Esophagus squamous epithelium (tissue), 5 donors: ENCODE data around the gene IL34. TPM values are rescaled to one million over a fixed set of nuclear protein-coding genes. Genes with fewer than 3 reads are reported as not detected.
"Not testable (repeated sequence)": the region's sequence is repeated elsewhere in the genome, so short reads cannot be mapped to it uniquely, and the experiment has no call there.

ENCODE experiments used
- DNase-seq: peaks from one replicate; lab custom pipeline; 2025; lab: John Stamatoyannopoulos, UW
- H3K27ac ChIP-seq, 4 donors: fragments of 200-600 bp; sonication (generic); one replicate each; pipeline ENCODE4 v1.5.1; 2016 to 2019; ENCODE audit warnings: mild to moderate bottlenecking in 1 of 4
- H3K27me3 ChIP-seq, 4 donors: fragments of 200-600 bp; sonication (generic); 1 replicate in 3 of 4; 2 replicates in 1 of 4; pipeline versions ENCODE4 v1.5.1 to v1.6.0; 2017 to 2021; ENCODE audit warnings: antibody characterized with exemption in 1 of 4
- H3K36me3 ChIP-seq, 3 donors: fragments of 200-600 bp; sonication (generic); one replicate each; pipeline ENCODE4 v1.5.1; 2016 to 2019
- H3K4me1 ChIP-seq, 3 donors: fragments of 200-600 bp; sonication (generic); one replicate each; pipeline ENCODE4 v1.5.1; 2017 to 2019
- H3K4me3 ChIP-seq, 4 donors: fragments of 200-600 bp; sonication (generic); 1 replicate in 3 of 4; 2 replicates in 1 of 4; pipeline ENCODE4 v1.5.1; 2016 to 2019; ENCODE audit warnings: mild to moderate bottlenecking in 2 of 4, moderate library complexity in 1 of 4
- H3K9me3 ChIP-seq, 3 donors: fragments of 200-600 bp; sonication (generic); one replicate each; pipeline ENCODE4 v1.5.1; 2016 to 2019
- CTCF ChIP-seq, 6 experiments: fragments of 450-650 bp in 4 of 6; fragments of 200-600 bp in 2 of 6; sonication (generic) in 2 of 6; IDR thresholded peaks; one replicate each; pipeline ENCODE4 v1.5.1; 2016 to 2019; ENCODE audit warnings: antibody characterized with exemption in 6 of 6, mild to moderate bottlenecking in 4 of 6, moderate library complexity in 4 of 6
- POLR2A ChIP-seq, 4 donors: fragments of 450-650 bp; IDR thresholded peaks; one replicate each; pipeline ENCODE4 v1.6.1; 2017; ENCODE audit warnings: antibody characterized with exemption in 4 of 4, mild to moderate bottlenecking in 4 of 4, moderate library complexity in 3 of 4
- WGBS, 2 donors: methylation state at CpG; one replicate each; pipeline ENCODE4 v1.1.5; 2018; 5-methylcytosine and 5-hydroxymethylcytosine counted together
- intact Hi-C: fragments of 100-400 bp; cut with DNase I; formaldehyde crosslinking; loops from one replicate; pipeline ENCODE4 v1.15.0; 2022
- total RNA-seq, 4 donors: library from RNA; depleted of rRNA; stranded (reverse); fragments of >200 nt; gene quantifications; one replicate each; pipeline ENCODE4 v1.1.0, GENCODE V29; 2016
- donor health status: DM: yes; HTN: yes; CAD: no.

The IL34 gene
- total RNA-seq, 4 donors from 2014 or later: 3.2 to 26.6 (median 9.1) TPM

DNA sequence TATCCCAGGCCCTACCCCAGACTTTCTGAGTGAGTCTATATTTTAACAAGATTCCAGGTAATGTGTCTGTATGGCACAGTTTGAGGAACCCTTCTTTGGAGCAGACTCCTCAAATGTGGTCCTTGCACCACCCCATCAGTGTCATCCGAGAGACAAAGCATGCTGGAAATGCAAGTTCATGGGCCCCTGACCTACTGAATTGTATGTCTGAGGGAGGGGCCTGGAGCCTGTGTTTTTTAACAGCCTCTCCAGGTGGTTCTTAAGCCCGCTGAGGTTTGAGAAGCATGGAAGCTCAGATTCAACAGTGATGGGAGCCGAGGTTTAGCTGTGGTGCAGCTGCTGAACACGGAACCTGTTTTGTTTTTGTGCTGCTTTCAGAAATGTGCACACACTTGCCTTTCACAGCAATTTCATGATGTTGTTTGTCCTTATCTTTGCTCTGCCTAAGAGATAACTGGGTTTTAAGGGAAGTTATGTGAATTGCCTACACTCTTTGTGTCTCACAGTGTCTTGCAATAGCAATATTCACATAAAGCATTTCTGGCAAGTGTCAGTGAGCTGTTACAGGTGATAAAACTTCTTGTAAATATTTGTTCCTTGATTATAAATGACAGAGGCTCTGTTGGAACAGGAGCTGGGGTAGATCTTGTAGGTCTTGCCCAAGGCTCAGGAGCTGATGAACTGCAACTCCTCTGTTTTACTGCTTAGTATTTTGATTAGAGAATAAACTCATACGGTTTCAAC is 32.0 kb upstream of the IL34 start:
- Histone ChIP-seq H3K4me1 (peaks cover 0 to 17% (median 0%) of the 10 kb centered on the region in 3 donors), H3K36me3 (no peaks in the 10 kb centered on the region), H3K9me3 (no peaks in the 10 kb centered on the region), H3K27ac (no peak overlapping the region), H3K27me3 (no peaks in the 10 kb centered on the region), H3K4me3 (no peak overlapping the region)
- intact Hi-C loops: no loop called here
- WGBS, 2 donors: 69 to 80% methylated on average over 2 to 4 of the region's 5 CpGs
- no peak for TF ChIP-seq CTCF (IDR thresholded peaks at IDR 0.05)
- no peak for TF ChIP-seq POLR2A (IDR thresholded peaks at IDR 0.05)
- DNase-seq: no peak

DNA sequence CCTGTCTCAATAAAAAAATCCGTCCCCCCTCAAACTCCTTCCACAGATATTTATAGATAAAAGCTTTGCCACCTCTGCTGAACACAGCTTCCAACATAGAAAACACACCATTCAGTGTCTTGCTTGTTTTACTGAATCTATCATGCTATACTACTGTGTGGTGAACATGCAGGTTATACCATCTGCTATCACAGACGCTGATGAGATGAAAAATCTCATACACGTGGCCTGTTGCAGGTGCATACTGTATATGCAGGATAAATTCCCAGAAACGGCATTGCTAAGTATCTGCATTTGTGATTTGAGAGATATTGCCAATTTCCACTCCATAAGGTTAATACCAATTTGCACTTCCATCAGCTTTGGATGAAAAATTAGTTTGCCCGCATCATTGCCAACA is 30.4 kb upstream of the IL34 start:
- Histone ChIP-seq H3K27me3 (no peaks in the 10 kb centered on the region), H3K9me3 (no peaks in the 10 kb centered on the region), H3K4me3 (no peak overlapping the region), H3K36me3 (no peaks in the 10 kb centered on the region), H3K4me1 (peaks cover 0 to 9% (median 0%) of the 10 kb centered on the region in 3 donors), H3K27ac (no peak overlapping the region)
- DNase-seq: no peak
- 92 to 93% methylated on average over 5 of the region's 5 CpGs for WGBS, 2 donors
- TF ChIP-seq POLR2A (IDR thresholded peaks at IDR 0.05): no peak
- no peak for TF ChIP-seq CTCF (IDR thresholded peaks at IDR 0.05)
- intact Hi-C loops: no loop called here

GRCh38 chr16:70621864-70622263 is 24.5 kb upstream of the IL34 start:
- WGBS, 2 donors: 78 to 80% methylated on average over 2 to 3 of the region's 3 CpGs

DNA sequence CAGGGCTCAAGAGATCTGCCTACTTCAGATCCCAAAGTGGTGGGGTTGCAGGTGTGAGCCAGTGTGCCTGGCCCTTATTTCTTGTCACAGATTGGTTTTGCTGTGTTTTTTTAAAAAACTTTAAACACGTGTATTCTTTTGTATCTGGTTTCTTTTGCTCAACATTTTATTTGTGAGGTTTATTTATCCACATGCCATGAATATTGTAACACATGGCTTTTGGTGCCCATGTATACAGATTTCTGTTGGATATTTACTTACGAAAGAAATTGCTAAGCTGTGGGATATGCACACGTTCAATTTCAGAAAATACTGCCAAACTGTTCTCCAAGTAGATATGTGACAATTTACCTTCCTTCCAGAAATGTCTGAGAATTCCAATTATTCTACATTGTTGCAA is 18.7 kb upstream of the IL34 start:
- no peaks in the 10 kb centered on the region for H3K36me3 ChIP-seq
- H3K27me3 ChIP-seq: no peaks in the 10 kb centered on the region
- WGBS, 2 donors: 82 to 86% methylated on average over 3 of the region's 3 CpGs
- H3K4me3 ChIP-seq: no peak overlapping the region
- no peak for TF ChIP-seq CTCF (IDR thresholded peaks at IDR 0.05)
- no peak for TF ChIP-seq POLR2A (IDR thresholded peaks at IDR 0.05)
- intact Hi-C loops: no loop called here
- no peak overlapping the region for H3K27ac ChIP-seq
- no peak for DNase-seq
- no peaks in the 10 kb centered on the region for H3K4me1 ChIP-seq
- peaks cover 0 to 9% (median 0%) of the 10 kb centered on the region in 3 donors for H3K9me3 ChIP-seq

More at GRCh38 chr16:70621864-70622263, 24.5 kb upstream of the IL34 start:
- intact Hi-C loops, H3K27me3 ChIP-seq, H3K4me3 ChIP-seq, H3K36me3 ChIP-seq, H3K9me3 ChIP-seq, DNase-seq, H3K4me1 ChIP-seq: not testable (repeated sequence)
- peak overlapping the region in 1 of 4 donors; percentile 9 for H3K27ac ChIP-seq

- intact Hi-C loops: no loop called here
- Histone ChIP-seq H3K27ac (peak overlapping the region in 1 of 4 donors; percentile 4), H3K27me3 (no peaks in the 10 kb centered on the region), H3K9me3 (peaks cover 0 to 9% (median 0%) of the 10 kb centered on the region in 3 donors), H3K4me1 (peaks cover 0 to 5% (median 0%) of the 10 kb centered on the region in 3 donors), H3K36me3 (no peaks in the 10 kb centered on the region), H3K4me3 (no peak overlapping the region)
- DNase-seq: no peak
- 84 to 86% methylated on average over 3 of the region's 3 CpGs for WGBS, 2 donors
- TF ChIP-seq CTCF (IDR thresholded peaks at IDR 0.05) (no peak), POLR2A (IDR thresholded peaks at IDR 0.05) (no peak)
Observed at GRCh38 chr16:70630960-70631745, 15.2 kb upstream of the IL34 start.
